ENCODE measurements around the gene GLP2R. TPM values are rescaled to one million over a fixed set of nuclear protein-coding genes. Genes with fewer than 3 reads are reported as not detected.

The GLP2R gene
- total and polyA plus RNA-seq, 2 of the 8 experiments (the other 6 are each of a cell fraction or from before 2014, with no cell fraction given), result not detected

- FAIRE-seq (no peak), DNase-seq (ENCODE audit: low read depth in 1 of 2, low spot score in 2 of 2) (no peak)
- 94% methylated on average over 8 of the region's 9 CpGs; no CpG with 5 or more reads in 1 of the 2 experiments for WGBS, 2 experiments (ENCODE audit: extremely low coverage in 1 of 2, insufficient coverage in 1 of 2, insufficient read length in 1 of 2, insufficient replicate concordance in 2 of 2, low coverage in 1 of 2, low lambda C conversion rate in 2 of 2, missing lambda C conversion rate in 1 of 2)
- no peak overlapping the region for H2AFZ ChIP-seq (ENCODE audit: low read length)
- H3K79me2 ChIP-seq (ENCODE audit: control insufficient read depth in 1 of 2, insufficient read depth in 2 of 2, low read length in 2 of 2), result no peaks in the 10 kb centered on the region
- no peak overlapping the region for H2AK5ac ChIP-seq (ENCODE audit: low read depth, low read length)
- H4K91ac ChIP-seq (replicated peaks; ENCODE audit: insufficient read length, low read length), result no peak overlapping the region
- H3K4me1 ChIP-seq (replicated peaks in 1 of 4; ENCODE audit: control insufficient read depth in 3 of 4, insufficient read depth in 4 of 4, low read length in 3 of 4), result no peaks in the 10 kb centered on the region
- ChIA-PET CTCF (ENCODE audit: partially characterized antibody) (interaction anchor here (0.6 kb wide), 1 partner anchor 8 kb away, joined by 4 read pairs; no protein-coding TSS in a partner anchor), POLR2A (ENCODE audit: partially characterized antibody) (no interaction called here)
- H4K8ac ChIP-seq (ENCODE audit: extremely low read depth, insufficient read depth, low read length), result no peak overlapping the region; the same call in 1 of the 2 replicates
- no peak overlapping the region for H2BK5ac ChIP-seq (ENCODE audit: low read depth, low read length)
- no peak overlapping the region for H2BK15ac ChIP-seq (ENCODE audit: low read length)
- no peak overlapping the region for H3K9ac ChIP-seq (replicated peaks in 1 of 4; ENCODE audit: extremely low read depth in 1 of 4, low read depth in 3 of 4, low read length in 3 of 4)
- no peak overlapping the region for H3K56ac ChIP-seq (replicated peaks; ENCODE audit: insufficient read length, low read depth, low read length)
- H3K18ac ChIP-seq (ENCODE audit: extremely low read depth, low read length), result no peak overlapping the region
- no peaks in the 10 kb centered on the region for H3K23me2 ChIP-seq (ENCODE audit: low read depth, low read length)
- H3K36me3 ChIP-seq (ENCODE audit: control insufficient read depth in 2 of 4, insufficient read depth in 4 of 4, low read length in 3 of 4), result no peaks in the 10 kb centered on the region
- no peak overlapping the region for H3K23ac ChIP-seq (ENCODE audit: insufficient read length)
- H3K4me3 ChIP-seq (ENCODE audit: extremely low read depth in 1 of 4, insufficient read depth in 2 of 4, low read depth in 3 of 4, low read length in 4 of 4), result no peak overlapping the region
- H4K5ac ChIP-seq (ENCODE audit: insufficient read length, low read depth, low read length), result no peak overlapping the region
- H4K20me1 ChIP-seq (replicated peaks in 1 of 2; ENCODE audit: control insufficient read depth in 1 of 2, insufficient read depth in 2 of 2, low read length in 2 of 2), result no peaks in the 10 kb centered on the region
- no peak overlapping the region; the same call in 1 of the 2 replicates for H2BK12ac ChIP-seq (ENCODE audit: low read depth, low read length)
- H3K4me2 ChIP-seq (ENCODE audit: insufficient read depth in 1 of 2, low read depth in 2 of 2, low read length in 2 of 2), result no peak overlapping the region
- H3K27ac ChIP-seq (ENCODE audit: low read depth, low read length), result no peak overlapping the region
- no peak overlapping the region for H2BK120ac ChIP-seq (replicated peaks; ENCODE audit: low read depth, low read length)
- H3K27me3 ChIP-seq (replicated peaks in 1 of 4; ENCODE audit: control insufficient read depth in 3 of 4, extremely low read depth in 1 of 4, insufficient read depth in 3 of 4, low read length in 3 of 4), result no peaks in the 10 kb centered on the region
- H3K9me3 ChIP-seq (ENCODE audit: insufficient read depth in 2 of 2, low read depth in 1 of 2, low read length in 1 of 2), result no peaks in the 10 kb centered on the region
- H2BK20ac ChIP-seq (ENCODE audit: low read length), result no peak overlapping the region
- no peak overlapping the region for H3K4ac ChIP-seq (replicated peaks; ENCODE audit: insufficient read length, low read depth, low read length)
- no peaks in the 10 kb centered on the region for H3K79me1 ChIP-seq (ENCODE audit: low read depth, low read length)
- H3K14ac ChIP-seq (ENCODE audit: insufficient read length), result no peak overlapping the region
Measured at GRCh38 chr17:9776911-9777310, 48.8 kb upstream of the GLP2R start.

Measured in H1 (cell line).